Activated T-helper 1 cell treated with anti-CD3 and anti-CD28 coated beads, Interleukin-2, amount 50 U/mL, for 16 hours (primary cell): ENCODE data around the gene HSP90AB1.

Experiments
- DNase-seq, 2 donors: peaks; one replicate each; pipeline ENCODE4 v3.0.0-alpha.2; 2020; ENCODE audit warnings: low read depth in 1 of 2, low spot score in 1 of 2

The HSP90AB1 gene

DNA sequence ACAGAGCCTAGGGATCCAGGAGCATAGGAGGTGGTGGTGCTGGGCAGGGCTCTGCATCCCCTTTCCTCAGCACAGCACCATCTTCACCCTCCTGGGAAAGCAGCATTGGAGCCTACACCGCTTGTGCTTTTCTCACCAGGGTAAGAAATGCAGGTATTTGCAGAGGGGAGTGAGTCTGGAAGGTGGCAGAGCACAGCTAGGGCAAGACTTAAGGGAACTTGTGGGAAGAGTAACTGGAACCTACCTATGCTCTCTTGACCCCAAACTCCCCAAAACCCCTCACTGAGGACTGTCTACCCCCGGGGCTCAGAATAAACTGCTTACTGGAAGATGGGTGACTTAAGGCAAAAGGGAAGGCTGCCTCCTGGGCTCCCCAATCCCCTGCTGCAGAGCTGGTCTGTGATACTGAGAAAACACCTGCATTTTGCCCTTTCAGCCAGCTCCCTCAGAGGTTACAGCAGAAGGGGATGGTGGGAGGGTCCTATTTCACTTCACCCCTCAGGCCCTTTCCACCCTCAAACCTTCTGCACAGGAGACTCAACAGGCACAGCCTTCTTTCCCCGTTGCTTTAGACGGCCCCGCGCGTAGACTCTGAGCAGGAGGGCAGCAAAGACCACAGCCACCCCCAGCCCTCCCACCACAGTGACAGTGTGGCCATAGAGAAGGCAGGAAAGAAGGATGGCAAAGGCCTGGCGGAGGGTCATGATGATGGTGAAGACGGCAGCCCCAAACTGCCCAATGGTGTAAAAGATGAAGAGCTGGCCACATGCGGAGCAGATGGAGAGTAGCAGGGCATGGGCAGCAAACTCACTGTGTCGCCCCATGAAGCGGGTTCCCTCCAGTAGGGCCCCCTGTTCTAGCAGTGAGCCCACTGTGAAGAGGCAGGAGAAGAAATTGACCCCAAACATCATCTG, 7.5 kb downstream of the HSP90AB1 start:
- DNase-seq: no peak

DNA sequence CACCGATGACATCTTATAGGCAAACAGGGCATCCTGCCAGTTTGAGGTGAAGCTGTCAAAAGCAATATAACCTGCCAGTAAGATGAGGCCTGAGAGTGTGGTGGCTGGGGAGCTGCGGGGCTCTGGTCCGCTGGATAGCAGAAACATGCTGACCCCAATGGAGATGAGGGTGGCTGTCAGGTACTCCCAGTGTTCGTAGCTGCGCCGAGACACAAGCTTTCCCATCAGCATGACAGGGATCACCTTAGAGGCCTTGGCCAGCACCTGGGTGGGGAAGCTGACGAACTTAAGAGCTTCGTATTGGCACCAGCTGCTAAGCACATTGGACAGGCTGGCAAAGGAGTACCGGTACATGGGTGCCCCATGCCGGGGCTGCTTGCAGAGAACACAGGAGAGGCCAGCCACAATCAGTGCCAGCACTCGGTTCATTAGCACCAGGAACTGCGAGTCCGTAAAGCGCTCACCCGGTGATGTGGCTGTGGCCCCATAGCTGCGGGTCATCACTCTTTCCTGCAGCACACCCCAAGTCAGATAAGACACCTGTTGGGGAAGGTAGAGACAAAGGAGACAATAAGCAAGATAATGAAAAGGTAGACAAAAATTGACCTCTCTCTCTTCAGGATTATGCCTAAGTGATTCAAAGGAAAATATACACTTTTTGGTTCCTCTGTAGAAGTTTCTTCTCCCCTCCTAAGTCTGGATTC, 8.4 kb downstream of the HSP90AB1 start:
- no peak for DNase-seq

DNA sequence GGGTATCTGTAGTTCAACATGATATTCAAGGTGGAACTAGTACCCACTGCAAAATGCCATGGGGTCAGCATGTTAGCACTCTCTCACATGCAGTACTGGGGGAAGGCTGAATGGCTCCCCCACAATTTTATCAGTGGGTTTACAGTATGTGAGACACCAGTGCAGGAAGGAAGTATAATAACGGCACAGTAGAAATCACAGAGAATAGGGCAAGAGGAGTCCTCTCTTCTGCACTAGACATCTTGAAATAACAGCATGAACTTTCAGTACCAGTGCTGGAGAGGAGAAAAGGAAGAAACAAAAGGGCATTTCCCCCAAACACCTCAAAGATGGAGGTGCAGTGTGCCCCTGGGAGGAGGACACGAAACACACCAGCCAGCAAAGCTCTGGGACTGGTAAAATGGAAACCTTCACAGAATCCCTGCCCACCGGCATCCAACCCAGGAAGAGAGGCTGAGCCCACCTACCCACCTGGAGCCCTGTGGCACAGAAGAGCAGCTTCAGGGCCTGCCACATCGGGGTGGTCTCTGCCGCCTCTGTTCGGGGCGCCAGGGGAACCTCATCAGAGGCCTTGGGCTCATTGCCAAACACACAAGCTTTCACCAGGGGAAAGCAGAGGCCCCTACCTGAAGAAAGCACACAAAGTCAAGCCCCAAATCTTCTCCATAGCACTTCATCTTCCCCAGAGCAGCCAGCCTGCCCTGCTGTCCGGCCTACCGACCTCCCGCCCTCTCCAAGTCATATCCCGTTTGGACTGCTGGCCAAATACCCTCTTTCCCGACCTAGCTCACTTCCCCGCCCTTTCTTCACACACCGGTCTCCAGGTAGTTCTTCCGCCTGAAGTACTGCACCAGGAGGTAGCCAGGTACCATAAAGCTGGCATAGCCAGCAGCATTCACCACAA, 9.2 kb downstream of the HSP90AB1 start:
- no peak for DNase-seq

DNA sequence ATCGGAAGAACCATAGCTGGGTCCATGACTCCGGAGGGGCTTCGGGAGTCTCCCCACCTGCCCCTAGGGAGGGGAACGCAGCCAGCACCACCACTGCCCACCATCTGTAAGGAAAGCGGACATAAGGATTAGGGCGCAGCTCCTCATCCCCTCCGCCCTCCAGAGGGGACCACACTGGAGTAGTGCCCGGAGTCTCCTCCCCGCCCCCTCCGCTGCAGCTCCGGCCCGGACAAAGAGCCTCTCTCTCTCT, 9.8 kb downstream of the HSP90AB1 start:
- DNase-seq: no peak

DNA sequence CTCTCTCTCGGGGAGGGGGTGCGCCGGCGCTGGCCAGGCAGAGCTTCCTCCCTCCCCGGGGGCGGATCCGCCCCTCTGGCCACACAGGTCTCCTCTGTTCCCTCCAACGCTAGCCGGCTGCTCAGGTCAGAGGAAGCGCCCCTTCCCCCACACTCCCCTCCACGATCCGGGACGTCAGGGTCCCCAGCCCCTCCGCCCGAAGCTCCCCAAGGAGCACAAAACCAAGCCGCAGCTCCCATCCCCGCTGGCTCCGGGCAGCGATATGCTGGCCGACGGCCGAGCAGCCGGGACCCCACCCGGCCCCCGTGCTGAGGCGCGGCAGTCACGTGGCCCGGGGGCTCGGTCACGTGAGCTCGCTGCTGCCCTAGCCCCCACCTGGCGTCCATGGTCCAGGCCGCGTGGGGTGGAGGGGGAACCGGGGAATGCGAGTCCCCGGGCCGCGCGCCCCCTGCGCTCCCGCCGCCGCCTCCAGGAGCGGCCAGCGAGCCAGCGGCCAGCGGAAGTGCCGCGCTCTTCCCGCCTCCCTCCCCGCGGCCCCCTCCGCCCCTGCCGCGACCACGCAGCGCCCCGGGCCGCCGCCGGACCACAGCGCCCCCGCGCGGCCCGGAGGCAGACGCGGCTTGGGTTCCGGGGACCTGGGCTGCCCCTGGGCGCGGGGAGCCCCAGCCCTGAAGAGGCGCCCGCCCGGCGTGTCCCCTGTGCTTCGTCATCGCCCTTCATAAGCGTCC, 10.3 kb downstream of the HSP90AB1 start, which contains the start of gene SLC35B2:
SLC35B2 (minus strand) TSS at position 504 of the 728 bp plus-strand sequence; CDS start at position 386, 118 bp downstream.
- DNase-seq: peak in 1 of 2 donors; percentile 54

DNA sequence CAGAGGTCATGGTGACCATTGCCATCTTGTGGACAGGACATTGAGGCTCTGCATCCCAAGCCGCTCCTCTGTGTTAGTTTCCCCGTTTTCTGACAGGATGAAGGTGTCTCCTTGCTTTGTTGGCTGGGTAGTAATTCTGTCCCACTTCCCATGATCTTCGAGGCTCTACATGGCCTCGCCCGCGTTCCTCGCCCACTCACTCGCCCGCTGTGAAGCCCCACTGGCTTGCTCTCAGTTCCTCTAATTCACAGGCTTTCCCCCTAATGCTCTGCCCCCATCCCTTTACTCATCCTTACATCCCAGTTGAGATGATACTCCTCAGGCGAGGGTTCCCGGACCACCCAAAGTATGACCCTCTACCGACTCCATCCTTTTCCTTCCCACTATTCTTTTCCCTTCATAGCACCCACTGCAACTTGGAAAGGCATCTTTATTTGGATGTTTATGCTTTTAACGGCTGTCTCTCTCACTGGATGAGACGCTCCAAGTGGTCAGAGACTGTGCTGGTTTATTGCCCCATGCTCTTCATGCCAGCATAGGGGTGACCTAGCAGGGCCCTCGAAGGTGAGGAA, 10.9 kb downstream of the HSP90AB1 start:
- DNase-seq: no peak

DNA sequence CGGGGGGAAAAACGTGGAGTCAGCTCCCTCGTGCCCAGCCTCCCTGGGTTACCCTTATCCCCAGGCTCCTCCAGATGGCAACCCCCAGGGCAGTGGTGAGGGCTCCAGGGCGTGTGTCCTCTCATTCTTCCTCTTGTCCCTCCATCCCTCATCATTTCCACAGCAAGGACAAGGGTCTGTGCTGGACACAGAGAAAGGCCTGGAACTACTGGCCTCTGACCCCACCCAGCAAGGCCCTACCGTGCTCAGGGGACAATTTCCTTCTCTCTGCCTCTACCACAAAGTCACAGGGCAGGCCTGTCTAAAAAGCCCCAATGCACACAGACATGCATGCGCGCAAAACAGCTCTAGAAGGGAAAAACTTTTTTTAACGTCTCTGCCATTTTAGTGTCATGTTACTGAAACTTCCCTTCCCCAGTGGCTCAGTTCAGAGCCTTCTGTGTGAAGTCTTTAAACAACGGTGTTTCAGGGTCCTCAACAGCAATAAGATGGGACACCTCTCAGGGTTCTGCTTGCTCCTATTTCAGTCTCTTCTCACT, 11.5 kb downstream of the HSP90AB1 start:
- DNase-seq: no peak

DNA sequence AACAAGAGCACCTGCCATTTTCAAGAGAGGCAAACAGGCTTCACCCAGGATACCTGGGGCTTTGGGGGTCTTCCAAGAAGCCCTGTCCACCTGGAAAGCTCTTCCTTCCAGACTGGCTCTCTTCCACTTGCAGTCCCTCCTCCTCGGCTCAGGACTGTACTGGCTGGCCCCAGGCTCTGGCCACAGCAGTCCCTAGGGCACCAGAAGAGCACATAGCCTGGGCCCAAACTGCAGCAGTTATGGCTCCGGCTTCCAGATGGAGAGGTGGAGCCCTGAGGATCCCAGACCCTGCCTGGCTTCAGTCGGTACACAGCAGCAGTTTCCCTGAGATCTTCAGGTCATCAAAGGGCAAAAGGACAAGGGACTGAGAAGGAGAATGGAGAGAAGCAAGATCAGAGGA, 12.0 kb downstream of the HSP90AB1 start:
- no peak for DNase-seq

DNA sequence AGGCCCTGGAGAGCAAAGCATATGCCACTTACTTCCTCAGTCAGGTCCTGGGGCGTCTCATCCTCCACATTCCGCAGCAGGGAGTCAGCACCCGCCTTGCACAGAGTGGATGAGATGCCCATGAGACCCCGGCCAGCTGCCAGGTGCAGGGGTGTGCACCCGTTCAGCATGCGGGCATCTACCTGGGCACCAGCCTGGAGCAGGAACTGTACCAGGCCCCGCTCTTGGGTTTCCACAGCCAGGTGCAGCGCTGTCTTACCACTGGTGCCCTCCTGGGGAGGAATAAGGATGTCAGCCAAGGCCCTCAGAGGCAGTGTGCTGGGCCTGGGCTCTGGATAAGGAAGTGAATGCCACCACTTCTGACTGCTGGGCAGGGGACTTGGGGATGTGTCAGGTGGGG, 13.1 kb downstream of the HSP90AB1 start:
- no peak for DNase-seq

DNA sequence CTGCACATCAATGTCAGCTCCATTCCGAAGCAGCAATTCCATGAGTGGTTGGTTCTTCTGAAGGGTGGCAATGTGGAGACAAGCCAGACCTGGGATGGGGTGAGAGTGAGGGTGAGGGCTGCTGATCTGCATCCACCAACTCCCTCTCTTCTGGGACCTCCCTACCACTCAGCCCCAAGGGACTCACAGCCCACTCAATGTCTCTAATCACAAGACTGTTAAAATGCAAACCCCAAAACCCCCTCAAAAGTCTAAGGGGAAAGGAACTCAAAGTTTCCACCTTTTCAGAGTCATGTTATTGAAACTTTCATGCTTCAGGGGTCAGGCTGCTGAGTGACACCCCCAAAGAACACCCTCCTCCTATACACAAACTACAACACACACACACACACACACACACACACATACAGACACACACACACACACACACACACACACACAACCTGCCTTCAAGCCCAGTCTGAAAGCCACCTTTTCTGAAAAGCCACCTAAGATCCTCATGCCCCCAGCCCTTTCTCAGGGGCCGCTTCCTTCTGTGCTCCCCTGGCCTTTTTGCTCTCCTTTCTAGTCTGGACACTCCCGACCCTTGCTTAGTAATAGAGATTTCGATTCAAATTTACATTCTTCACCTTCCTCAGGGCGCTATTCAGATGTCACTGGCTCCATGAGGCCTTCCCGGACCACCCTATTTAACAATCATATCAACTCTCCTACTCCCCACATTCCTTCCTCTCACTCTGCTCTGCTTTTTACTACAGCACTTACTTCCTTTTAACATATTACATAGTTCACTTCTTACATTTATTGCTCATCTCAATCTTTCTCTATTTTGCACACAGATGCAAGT, 13.8 kb downstream of the HSP90AB1 start:
- no peak for DNase-seq

DNA sequence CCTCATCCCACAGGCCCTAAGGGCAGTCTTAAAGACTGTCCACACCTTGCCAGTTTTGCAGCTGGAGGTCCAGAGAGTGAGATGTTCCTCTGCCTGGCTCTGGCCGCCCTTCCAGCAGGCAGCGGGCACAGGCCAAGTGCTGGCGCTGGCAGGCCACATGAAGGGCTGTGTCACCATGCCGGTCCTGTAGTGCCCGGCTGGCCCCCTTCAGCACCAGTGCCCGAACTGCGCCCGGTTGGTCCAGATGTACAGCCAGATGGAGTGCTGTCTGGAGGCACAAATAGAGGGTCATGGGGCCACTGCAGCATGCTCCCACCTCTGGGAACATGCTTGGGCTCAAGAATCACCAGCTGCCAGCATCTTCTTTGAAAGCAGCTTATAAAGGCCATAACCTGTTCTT, 14.7 kb downstream of the HSP90AB1 start:
- DNase-seq: no peak

DNA sequence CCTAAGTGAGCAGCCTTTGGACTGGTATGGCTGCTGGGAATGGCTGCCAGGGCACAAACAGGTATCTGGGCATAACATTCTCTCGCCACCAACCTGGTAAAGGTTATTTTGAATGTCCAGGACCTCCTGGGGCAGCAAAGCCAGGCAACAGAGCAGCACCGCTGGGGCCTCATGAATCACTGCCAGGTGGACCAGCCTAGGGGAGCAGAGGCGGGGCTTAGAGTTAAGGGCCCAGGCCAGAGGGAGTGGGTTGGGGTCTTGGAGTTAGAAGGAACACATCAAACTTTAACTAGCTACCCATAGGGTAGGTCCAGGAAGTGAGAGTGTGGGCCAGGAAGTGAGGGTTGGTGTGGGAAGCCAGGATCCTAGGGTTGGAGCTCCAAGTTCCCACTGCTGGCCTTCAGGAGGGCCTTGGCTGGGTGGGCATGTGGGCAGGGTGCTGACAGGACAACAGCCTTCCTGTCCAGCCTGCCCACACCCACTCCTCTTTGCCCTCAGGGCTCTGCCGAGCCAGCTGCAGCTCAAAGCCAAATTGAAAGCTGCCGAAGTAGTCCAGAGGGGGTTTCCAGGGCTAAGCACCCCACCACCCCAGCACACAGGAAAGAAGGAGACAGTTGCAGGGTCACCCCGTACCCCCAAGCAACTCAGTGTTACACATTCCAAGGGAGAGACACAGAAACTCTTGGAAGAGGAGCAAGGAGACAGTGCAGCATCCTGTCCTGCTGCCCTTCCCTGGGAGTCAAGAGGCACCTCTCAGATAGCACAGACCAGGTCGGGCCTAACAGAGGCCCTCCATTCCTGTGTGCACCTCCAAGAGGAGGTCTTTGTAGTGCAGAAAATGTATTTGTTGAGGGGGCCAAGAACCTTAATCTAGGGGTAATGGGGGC, 15.8 kb downstream of the HSP90AB1 start:
- DNase-seq: no peak

DNA sequence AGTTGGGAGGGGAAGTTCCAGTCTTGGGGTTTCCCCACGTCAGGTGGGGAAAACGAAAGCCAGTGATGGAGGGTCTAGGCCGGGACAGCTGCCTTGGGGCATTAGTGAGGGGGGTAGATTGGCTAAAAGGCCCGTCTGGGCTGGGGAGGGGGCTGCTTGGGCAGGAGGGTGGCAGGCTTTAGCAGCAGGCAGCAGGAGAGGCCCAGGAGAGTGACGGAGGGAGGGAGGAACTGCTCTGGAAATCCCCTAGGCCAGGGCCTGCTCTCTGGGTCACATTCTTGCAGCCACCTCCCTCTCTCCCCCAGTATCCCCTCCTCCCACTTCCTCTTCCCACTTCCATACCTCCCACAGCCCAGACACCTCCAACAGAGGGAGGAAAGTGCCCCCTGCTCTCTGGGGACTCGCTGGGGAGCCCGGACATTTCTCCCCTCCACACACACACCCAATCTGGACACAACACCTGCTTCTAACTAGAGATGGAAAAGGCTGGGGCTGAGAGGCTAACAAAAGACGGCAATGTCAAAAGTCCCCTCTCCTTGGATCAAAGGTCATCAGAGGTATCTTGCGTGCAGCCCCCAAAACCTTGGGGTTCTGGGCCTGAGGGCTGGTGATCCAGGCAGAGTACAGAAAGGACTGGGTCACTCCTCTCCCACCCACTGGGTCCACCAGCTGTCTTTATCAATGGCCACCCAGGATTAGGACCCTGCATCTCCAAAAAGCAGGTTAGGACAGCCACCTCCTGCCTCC, 16.6 kb downstream of the HSP90AB1 start:
- peak in 1 of 2 donors; percentile 26 for DNase-seq

DNA sequence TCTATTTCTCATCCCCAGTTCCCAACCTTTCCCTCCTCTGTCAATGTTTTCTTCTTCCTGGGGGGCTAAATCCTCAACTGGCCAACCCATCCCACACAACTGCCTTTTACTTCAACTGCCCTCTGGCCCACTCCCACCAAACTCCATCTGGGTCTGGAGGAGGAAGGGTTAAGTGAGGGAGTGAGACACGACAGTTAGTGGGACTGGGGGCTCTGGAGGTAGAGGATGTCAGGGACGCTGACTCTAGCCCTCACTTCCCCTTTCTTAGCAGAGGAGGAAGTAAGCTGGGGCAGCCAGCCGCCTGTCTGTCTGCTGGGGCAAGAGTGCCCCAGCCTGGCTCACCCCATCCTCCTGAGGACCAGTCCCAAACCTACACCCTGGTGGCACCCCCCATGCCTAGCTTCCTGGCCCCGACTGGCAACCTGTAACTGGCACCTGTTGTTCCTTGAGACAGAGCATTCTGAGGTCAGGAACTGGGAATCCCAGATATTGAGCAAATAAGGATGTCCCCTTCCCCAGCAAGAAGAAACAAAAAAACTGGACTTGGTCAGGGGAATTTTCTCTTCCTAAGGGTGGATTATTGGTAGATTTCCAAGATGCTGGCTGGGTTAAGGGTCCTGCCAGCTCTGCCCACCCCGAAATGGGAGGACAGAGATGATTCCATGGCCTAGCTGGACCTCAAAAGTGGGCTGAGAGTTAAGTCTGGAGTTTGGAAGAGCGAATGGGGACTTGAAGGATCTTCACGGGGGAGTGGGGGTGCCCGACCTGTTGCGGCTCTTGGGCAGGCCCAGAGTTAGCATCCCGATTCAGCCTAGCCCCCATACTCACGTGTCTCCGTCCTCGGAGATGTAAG, 17.5 kb downstream of the HSP90AB1 start:
- no peak for DNase-seq

DNA sequence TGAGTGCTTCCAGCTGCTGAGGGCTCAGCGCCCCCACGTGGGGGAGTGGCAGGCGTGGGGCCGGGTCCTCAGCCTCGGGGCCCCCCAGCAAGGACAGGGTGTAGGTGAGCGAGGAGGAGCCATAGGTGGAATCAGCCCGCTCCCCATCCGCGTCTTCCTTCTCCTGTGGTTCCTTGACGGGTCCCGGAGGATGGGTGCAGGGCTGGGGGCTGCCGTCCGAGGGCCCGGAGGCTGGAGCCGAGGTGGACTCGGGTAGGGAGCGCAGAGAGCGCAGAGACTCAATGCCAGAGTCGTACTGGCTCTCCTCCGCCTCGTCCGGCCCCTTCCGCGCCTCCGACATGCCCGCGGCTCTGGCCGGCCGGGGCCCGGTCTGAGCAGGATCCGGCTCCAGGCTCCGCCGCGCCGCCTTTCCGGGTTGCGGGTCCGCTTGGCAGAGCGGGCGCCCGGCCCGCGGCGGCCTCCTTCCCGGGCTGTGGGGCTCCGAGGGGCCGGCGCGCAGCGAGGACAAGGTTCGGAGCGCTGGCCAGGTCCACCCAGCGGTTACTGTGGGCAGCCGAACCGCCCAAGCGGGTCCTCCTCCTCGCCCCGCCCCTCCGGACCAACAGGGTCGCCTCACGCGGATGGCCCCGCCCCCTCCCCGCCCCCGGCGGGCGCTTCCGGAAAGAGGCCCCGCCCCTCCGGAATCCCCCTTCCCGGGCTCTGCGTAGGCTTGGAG, 18.3 kb downstream of the HSP90AB1 start, which contains the start of gene NFKBIE:
NFKBIE (minus strand) TSS at position 545 of the 715 bp plus-strand sequence; CDS start at position 340, 205 bp downstream.
- DNase-seq: peak; percentile 85 to 96

DNA sequence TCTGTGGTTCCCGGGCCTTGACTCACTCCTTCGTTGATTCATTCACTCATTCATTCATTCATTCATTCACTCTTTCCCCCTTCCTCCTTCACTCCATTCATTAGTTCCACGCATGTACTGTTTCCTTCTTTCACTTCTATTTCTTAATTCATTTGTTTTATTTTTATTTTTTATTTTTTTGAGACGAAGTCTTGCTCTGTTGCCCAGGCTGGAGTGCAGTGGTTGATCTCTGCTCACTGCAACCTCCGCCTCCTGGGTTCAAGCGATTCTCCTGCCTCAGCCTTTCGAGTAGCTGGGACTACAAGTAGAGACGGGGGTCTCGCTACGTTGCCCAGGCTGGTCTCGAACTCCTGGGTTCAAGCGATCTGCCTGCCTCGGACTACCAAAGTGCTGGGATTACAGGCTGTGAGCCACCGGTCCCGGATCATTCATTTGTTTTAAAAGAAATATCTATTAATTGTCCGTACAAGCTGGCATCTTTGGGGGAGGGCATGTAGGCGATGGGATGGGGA, 18.9 kb downstream of the HSP90AB1 start:
- DNase-seq: no peak
